ENCODE measurements around the gene ABLIM3.
"Not testable (repeated sequence)": the region's sequence is repeated elsewhere in the genome, so short reads cannot be mapped to it uniquely, and the experiment has no call there.

The ABLIM3 gene

GRCh38 chr5:149185067-149185466 lies 43.8 kb downstream of the ABLIM3 start:
- TF ChIP-seq CTCF (IDR thresholded peaks at IDR 0.05; ENCODE audit: low read depth, low read length, missing control alignments) = no peak
- H3K4me3 ChIP-seq (ENCODE audit: low read depth, low read length) = no peak overlapping the region
- no peak for DNase-seq (ENCODE audit: low read depth)

GRCh38 chr5:149186506-149186905 lies 45.2 kb downstream of the ABLIM3 start:
- no peak overlapping the region for H3K4me3 ChIP-seq (ENCODE audit: low read depth, low read length)
- no peak for TF ChIP-seq CTCF (IDR thresholded peaks at IDR 0.05; ENCODE audit: low read depth, low read length, missing control alignments)
- no peak for DNase-seq (ENCODE audit: low read depth)

GRCh38 chr5:149187617-149188016 lies 46.3 kb downstream of the ABLIM3 start:
- DNase-seq (ENCODE audit: low read depth); H3K4me3 ChIP-seq (ENCODE audit: low read depth, low read length): not testable (repeated sequence)

GRCh38 chr5:149188383-149188782 lies 47.1 kb downstream of the ABLIM3 start:
- no peak for DNase-seq (ENCODE audit: low read depth)
- H3K4me3 ChIP-seq (ENCODE audit: low read depth, low read length) = no peak overlapping the region
- no peak for TF ChIP-seq CTCF (IDR thresholded peaks at IDR 0.05; ENCODE audit: low read depth, low read length, missing control alignments)

- no peak for TF ChIP-seq CTCF (IDR thresholded peaks at IDR 0.05; ENCODE audit: low read depth, low read length, missing control alignments)
- H3K4me3 ChIP-seq (ENCODE audit: low read depth, low read length) = no peak overlapping the region
- no peak for DNase-seq (ENCODE audit: low read depth)
Observed at GRCh38 chr5:149195337-149195887, 54.1 kb downstream of the ABLIM3 start.

- no peak for TF ChIP-seq CTCF (IDR thresholded peaks at IDR 0.05; ENCODE audit: low read depth, low read length, missing control alignments)
- no peak overlapping the region for H3K4me3 ChIP-seq (ENCODE audit: low read depth, low read length)
- no peak for DNase-seq (ENCODE audit: low read depth)
Observed at GRCh38 chr5:149195962-149196361, 54.7 kb downstream of the ABLIM3 start.

- no peak overlapping the region for H3K4me3 ChIP-seq (ENCODE audit: low read depth, low read length)
- DNase-seq (ENCODE audit: low read depth) = no peak
- no peak for TF ChIP-seq CTCF (IDR thresholded peaks at IDR 0.05; ENCODE audit: low read depth, low read length, missing control alignments)
Observed at GRCh38 chr5:149198148-149198547, 56.9 kb downstream of the ABLIM3 start.
